Tibial nerve (tissue), 4 donors: ENCODE results near the gene PAGR1. TPM values are rescaled to one million over a fixed set of nuclear protein-coding genes. Genes with fewer than 3 reads are reported as not detected.

Source experiments
- DNase-seq, 2 donors: peaks; one replicate each; pipeline ENCODE4 v3.0.0-alpha.2; 2019; ENCODE audit warnings: low spot score in 2 of 2
- H3K27ac ChIP-seq, 4 donors: fragments of 200-600 bp; sonication (generic) in 3 of 4; one replicate each; pipeline ENCODE4 v1.5.1; 2017 to 2019; ENCODE audit warnings: mild to moderate bottlenecking in 1 of 4
- H3K27me3 ChIP-seq, 2 donors: fragments of 200-600 bp; sonication (generic) in 1 of 2; one replicate each; pipeline versions ENCODE4 v1.5.1 to v1.6.0; 2017 to 2019
- H3K36me3 ChIP-seq, 3 donors: fragments of 200-600 bp; sonication (generic); one replicate each; pipeline ENCODE4 v1.5.1; 2018 to 2019
- H3K4me1 ChIP-seq, 4 donors: fragments of 200-600 bp; sonication (generic) in 3 of 4; one replicate each; pipeline ENCODE4 v1.5.1; 2017 to 2019
- H3K4me3 ChIP-seq, 4 donors: fragments of 200-600 bp; sonication (generic) in 3 of 4; one replicate each; pipeline ENCODE4 v1.5.1; 2017 to 2019; ENCODE audit warnings: mild to moderate bottlenecking in 1 of 4, moderate library complexity in 1 of 4
- H3K9me3 ChIP-seq, 4 donors: fragments of 200-600 bp; sonication (generic) in 3 of 4; one replicate each; pipeline ENCODE4 v1.5.1; 2017 to 2019
- EP300 ChIP-seq, 2 donors: sonication (generic); formaldehyde crosslinking; IDR thresholded peaks; one replicate each; pipeline ENCODE4 v1.6.1; 2017; ENCODE audit warnings: antibody characterized with exemption in 2 of 2, mild to moderate bottlenecking in 1 of 2
- POLR2A ChIP-seq, 2 donors: fragments of 450-650 bp; IDR thresholded peaks; one replicate each; pipeline ENCODE4 v1.6.1; 2017; ENCODE audit warnings: antibody characterized with exemption in 2 of 2, mild to moderate bottlenecking in 2 of 2, moderate library complexity in 2 of 2
- WGBS, 2 donors: methylation state at CpG; one replicate each; pipeline ENCODE4 v1.1.5; 2018; 5-methylcytosine and 5-hydroxymethylcytosine counted together
- total RNA-seq, 4 donors: library from RNA; depleted of rRNA; stranded (reverse); fragments of >200 nt; gene quantifications; one replicate each; pipeline ENCODE4 v1.1.0, GENCODE V29; 2016
- TF ChIP-seq, protein P1 (sequence below), 5 experiments: fragments of 200-600 bp in 3 of 5; fragments of 450-650 bp in 2 of 5; sonication (generic) in 3 of 5; IDR thresholded peaks; one replicate each; pipeline ENCODE4 v1.5.1; 2016 to 2019; ENCODE audit warnings: antibody characterized with exemption in 5 of 5, mild to moderate bottlenecking in 3 of 5, moderate library complexity in 2 of 5

Gene PAGR1
- total RNA-seq, 4 donors from 2014 or later, result 40.8 to 70.7 (median 61.0) TPM

DNA sequence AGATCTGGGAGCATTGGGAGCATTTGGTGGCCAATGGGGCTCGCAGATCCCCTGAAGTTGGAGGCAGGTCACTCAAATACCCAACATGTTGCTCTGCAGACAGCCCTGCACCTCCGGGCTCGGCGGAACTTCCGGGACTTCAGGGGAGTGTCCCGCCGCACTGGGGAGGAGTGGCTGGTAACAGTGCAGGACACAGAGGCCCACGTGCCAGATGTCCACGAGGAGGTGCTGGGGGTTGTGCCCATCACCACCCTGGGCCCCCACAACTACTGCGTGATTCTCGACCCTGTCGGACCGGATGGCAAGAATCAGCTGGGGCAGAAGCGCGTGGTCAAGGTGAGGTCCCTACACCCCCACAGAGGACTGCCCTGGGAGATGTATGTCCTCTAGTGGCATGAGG is 20.7 kb downstream of the PAGR1 start:
- WGBS, 2 donors, result 82 to 83% methylated on average over 9 to 15 of the region's 15 CpGs

DNA sequence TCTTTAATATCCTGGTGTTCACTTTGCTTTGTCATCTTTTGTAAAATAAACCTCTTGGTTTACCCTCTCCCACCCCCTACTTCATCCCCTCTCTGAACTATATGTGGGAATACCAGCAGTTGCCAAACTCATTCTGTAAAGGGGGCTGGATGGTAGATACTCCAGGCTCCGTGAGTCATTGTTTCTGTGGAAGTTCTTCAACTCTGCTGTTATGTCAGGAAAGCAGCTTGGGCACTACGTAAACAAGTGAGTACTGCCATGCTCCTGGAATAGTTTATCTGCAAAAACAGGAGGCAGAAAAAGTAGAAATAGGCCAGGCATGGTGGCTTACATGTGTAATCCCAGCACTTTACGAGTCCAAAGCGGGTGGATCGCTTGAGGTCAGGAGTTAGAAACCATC is 21.9 kb downstream of the PAGR1 start:
- H3K9me3 ChIP-seq, result no peaks in the 10 kb centered on the region
- H3K4me3 ChIP-seq, result no peak overlapping the region
- no peaks in the 10 kb centered on the region for H3K4me1 ChIP-seq
- peaks cover 6 to 98% (median 32%) of the 10 kb centered on the region in 3 donors for H3K36me3 ChIP-seq
- no peaks in the 10 kb centered on the region for H3K27me3 ChIP-seq
- no peak overlapping the region for H3K27ac ChIP-seq
- WGBS, 2 donors, result 87 to 92% methylated on average over 5 of the region's 5 CpGs
- TF ChIP-seq POLR2A (IDR thresholded peaks at IDR 0.05), result no peak
- TF ChIP-seq, protein P1, sequence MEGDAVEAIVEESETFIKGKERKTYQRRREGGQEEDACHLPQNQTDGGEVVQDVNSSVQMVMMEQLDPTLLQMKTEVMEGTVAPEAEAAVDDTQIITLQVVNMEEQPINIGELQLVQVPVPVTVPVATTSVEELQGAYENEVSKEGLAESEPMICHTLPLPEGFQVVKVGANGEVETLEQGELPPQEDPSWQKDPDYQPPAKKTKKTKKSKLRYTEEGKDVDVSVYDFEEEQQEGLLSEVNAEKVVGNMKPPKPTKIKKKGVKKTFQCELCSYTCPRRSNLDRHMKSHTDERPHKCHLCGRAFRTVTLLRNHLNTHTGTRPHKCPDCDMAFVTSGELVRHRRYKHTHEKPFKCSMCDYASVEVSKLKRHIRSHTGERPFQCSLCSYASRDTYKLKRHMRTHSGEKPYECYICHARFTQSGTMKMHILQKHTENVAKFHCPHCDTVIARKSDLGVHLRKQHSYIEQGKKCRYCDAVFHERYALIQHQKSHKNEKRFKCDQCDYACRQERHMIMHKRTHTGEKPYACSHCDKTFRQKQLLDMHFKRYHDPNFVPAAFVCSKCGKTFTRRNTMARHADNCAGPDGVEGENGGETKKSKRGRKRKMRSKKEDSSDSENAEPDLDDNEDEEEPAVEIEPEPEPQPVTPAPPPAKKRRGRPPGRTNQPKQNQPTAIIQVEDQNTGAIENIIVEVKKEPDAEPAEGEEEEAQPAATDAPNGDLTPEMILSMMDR (IDR thresholded peaks at IDR 0.05), result no peak
- DNase-seq, result no peak

More for the DNA sequence above, 20.7 kb downstream of the PAGR1 start:
- Histone ChIP-seq H3K9me3 (no peaks in the 10 kb centered on the region), H3K27me3 (no peaks in the 10 kb centered on the region), H3K4me1 (no peaks in the 10 kb centered on the region), H3K4me3 (no peak overlapping the region), H3K27ac (no peak overlapping the region), H3K36me3 (peaks cover 4 to 98% (median 33%) of the 10 kb centered on the region in 3 donors)
- TF ChIP-seq, protein P1 (IDR thresholded peaks at IDR 0.05), result no peak
- TF ChIP-seq EP300 (IDR thresholded peaks at IDR 0.05) (no peak), POLR2A (IDR thresholded peaks at IDR 0.05) (no peak)
- DNase-seq, result no peak

DNA sequence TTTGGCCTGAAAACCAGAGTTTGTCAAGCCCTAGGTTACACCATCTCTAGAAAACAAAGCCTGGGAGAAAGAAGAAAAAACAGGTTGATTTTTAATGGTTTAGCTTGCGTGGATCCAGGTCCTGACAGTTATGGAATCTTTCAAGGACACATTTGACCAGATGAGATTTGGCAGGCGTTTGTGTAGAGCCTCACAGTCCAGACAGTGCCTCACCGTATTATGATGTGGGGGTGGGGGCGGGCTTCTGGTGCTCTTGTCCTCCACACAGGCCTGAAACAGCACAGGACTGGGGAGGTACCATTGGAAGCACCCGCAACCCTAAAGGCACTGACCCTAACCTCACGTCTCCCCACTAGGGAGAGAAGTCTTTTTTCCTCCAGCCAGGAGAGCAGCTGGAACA is 23.9 kb downstream of the PAGR1 start:
- peaks cover 6 to 100% (median 26%) of the 10 kb centered on the region in 3 donors for H3K36me3 ChIP-seq
- H3K4me1 ChIP-seq, result no peaks in the 10 kb centered on the region
- TF ChIP-seq EP300 (IDR thresholded peaks at IDR 0.05), result no peak
- TF ChIP-seq POLR2A (IDR thresholded peaks at IDR 0.05), result no peak
- TF ChIP-seq, protein P1 (IDR thresholded peaks at IDR 0.05), result no peak
- DNase-seq, result no peak
- WGBS, 2 donors, result 70 to 83% methylated on average over 6 of the region's 6 CpGs
- no peak overlapping the region for H3K27ac ChIP-seq
- no peaks in the 10 kb centered on the region for H3K9me3 ChIP-seq
- no peak overlapping the region for H3K4me3 ChIP-seq
- no peaks in the 10 kb centered on the region for H3K27me3 ChIP-seq

DNA sequence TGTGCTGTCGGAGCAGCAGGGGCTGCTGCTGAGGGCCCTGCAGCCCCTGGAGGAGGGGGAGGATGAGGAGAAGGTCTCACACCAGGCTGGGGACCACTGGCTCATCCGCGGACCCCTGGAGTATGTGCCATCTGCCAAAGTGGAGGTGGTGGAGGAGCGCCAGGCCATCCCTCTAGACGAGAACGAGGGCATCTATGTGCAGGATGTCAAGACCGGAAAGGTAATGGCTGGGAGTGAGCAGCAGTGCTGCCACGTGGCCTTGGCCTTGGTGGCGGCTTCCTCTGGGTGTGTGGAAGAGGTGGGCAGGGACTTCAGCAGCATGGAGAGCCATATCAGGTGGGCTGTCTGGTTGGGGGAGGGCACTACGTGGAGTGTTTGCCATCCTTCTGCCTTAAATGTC is 24.3 kb downstream of the PAGR1 start:
- no peak for TF ChIP-seq EP300 (IDR thresholded peaks at IDR 0.05)
- no peak for TF ChIP-seq POLR2A (IDR thresholded peaks at IDR 0.05)
- TF ChIP-seq, protein P1 (IDR thresholded peaks at IDR 0.05), result no peak
- H3K27me3 ChIP-seq, result no peaks in the 10 kb centered on the region
- no peaks in the 10 kb centered on the region for H3K4me1 ChIP-seq
- 82 to 88% methylated on average over 10 of the region's 10 CpGs for WGBS, 2 donors
- peaks cover 6 to 100% (median 28%) of the 10 kb centered on the region in 3 donors for H3K36me3 ChIP-seq
- no peak for DNase-seq
- no peak overlapping the region for H3K27ac ChIP-seq
- H3K4me3 ChIP-seq, result no peak overlapping the region
- H3K9me3 ChIP-seq, result no peaks in the 10 kb centered on the region

DNA sequence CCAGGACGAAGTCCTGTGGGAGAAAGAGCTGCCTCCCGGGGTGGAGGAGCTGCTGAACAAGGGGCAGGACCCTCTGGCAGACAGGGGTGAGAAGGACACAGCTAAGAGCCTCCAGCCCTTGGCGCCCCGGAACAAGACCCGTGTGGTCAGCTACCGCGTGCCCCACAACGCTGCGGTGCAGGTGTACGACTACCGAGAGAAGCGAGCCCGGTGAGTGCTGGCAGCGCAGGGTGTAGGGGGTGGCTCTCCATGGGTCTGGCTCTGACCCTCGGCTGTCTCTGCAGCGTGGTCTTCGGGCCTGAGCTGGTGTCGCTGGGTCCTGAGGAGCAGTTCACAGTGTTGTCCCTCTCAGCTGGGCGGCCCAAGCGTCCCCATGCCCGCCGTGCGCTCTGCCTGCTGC is 25.7 kb downstream of the PAGR1 start:
- no peaks in the 10 kb centered on the region for H3K9me3 ChIP-seq
- H3K4me1 ChIP-seq, result no peaks in the 10 kb centered on the region
- no peak for TF ChIP-seq POLR2A (IDR thresholded peaks at IDR 0.05)
- TF ChIP-seq, protein P1 (IDR thresholded peaks at IDR 0.05), result no peak
- TF ChIP-seq EP300 (IDR thresholded peaks at IDR 0.05), result no peak
- no peak overlapping the region for H3K4me3 ChIP-seq
- DNase-seq, result no peak
- H3K27ac ChIP-seq, result no peak overlapping the region
- WGBS, 2 donors, result 88 to 91% methylated on average over 20 to 23 of the region's 23 CpGs
- no peaks in the 10 kb centered on the region for H3K27me3 ChIP-seq
- peaks cover 6 to 100% (median 35%) of the 10 kb centered on the region in 3 donors for H3K36me3 ChIP-seq
